HUES48 (cell line): ENCODE measurements around the gene CMBL.

Experiments
- H3K27ac ChIP-seq: one replicate; pipeline ENCODE4 v1.7.0; 2013; ENCODE audit warnings: low read depth, low read length, inconsistent platforms
- H3K27me3 ChIP-seq: 2 replicates; pipeline ENCODE4 v1.6.1; 2013; ENCODE audit warnings: mild to moderate bottlenecking, low read length; ENCODE audit not compliant: control insufficient read depth, insufficient read depth
- H3K36me3 ChIP-seq: 2 replicates; pipeline ENCODE4 v1.6.1; 2013; ENCODE audit warnings: low read length; ENCODE audit not compliant: control insufficient read depth, insufficient read depth
- H3K4me1 ChIP-seq: 2 replicates; pipeline ENCODE4 v1.6.1; 2013; ENCODE audit warnings: mild to moderate bottlenecking, low read length; ENCODE audit not compliant: control insufficient read depth, insufficient read depth
- H3K4me3 ChIP-seq: 2 replicates; pipeline ENCODE4 v1.5.1; 2013; ENCODE audit warnings: mild to moderate bottlenecking, low read depth, low read length
- H3K9ac ChIP-seq: 2 replicates; pipeline ENCODE4 v1.6.1; 2013; ENCODE audit warnings: mild to moderate bottlenecking, low read depth, low read length, moderate library complexity
- H3K9me3 ChIP-seq: 2 replicates; pipeline ENCODE4 v1.6.1; 2013; ENCODE audit warnings: low read length; ENCODE audit not compliant: control insufficient read depth, insufficient read depth

The CMBL gene

GRCh38 chr5:10332301-10332700, 24.6 kb upstream of the CMBL start:
- H3K27me3 ChIP-seq, result peaks cover 64% of the 10 kb centered on the region
- H3K9ac ChIP-seq, result no peak overlapping the region
- H3K36me3 ChIP-seq, result no peaks in the 10 kb centered on the region
- no peaks in the 10 kb centered on the region for H3K9me3 ChIP-seq
- H3K27ac ChIP-seq, result no peak overlapping the region
- no peak overlapping the region for H3K4me3 ChIP-seq
- H3K4me1 ChIP-seq, result no peaks in the 10 kb centered on the region

DNA sequence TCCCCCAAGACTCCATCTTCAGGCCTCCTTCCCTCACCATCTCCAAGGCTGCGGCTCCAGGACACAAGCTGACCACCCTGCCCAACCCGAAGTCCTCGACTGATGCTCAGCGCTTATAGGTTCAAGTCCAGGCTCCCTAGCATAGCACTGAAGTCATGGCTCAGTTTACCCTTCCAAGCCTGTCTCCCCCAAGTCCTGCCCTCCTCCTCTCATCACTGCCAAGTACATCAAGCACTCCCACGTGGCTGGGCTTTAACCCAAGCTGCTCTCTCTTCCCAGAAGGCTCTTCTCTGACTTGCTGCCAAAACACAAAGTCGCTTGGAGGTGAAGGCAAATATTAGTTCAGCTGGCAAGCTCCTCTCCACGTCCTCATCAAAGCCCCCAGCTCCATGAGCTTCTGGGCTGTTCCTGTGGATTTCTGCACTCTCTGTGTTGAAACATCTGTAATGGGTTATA, 23.7 kb upstream of the CMBL start:
- peaks cover 64% of the 10 kb centered on the region for H3K27me3 ChIP-seq
- H3K9me3 ChIP-seq, result no peaks in the 10 kb centered on the region
- no peaks in the 10 kb centered on the region for H3K4me1 ChIP-seq
- no peak overlapping the region for H3K4me3 ChIP-seq
- no peak overlapping the region for H3K9ac ChIP-seq
- H3K36me3 ChIP-seq, result no peaks in the 10 kb centered on the region
- H3K27ac ChIP-seq, result no peak overlapping the region

DNA sequence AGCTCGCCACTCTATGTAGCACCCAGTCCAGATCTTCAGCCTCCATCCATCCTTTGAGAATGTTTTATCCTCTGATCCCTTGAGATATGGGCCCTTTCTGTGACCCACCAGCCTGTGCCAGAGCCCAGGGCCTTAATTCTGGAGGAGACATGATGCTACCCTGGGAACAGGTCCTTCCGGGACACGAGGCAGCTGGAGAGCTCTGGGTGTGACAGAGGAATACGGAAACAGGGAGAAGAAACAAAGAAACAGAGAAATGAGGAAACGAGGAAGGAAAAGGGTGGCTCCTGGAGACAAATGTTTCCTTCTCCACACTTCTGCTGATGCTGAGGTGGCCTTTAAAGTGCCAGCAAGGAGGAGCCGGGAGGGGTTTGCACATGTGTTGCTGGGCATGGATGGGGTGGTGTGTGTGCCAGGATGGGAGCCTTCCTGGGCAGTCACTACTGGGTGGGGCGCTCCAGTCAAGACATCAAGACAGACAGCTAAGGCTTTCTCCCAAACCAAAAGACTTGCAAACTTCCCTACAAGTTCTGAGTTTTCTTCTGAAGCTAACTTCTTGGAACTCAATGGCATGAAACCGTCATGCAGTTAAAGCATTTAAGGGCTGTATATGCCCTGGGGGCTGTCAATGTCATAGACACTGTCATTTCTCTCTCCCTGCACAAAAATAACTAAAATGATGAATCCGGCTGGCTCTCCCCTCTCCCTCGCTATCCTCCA, 23.0 kb upstream of the CMBL start:
- H3K9ac ChIP-seq, result no peak overlapping the region
- H3K27ac ChIP-seq, result no peak overlapping the region
- H3K27me3 ChIP-seq, result peaks cover 60% of the 10 kb centered on the region

DNA sequence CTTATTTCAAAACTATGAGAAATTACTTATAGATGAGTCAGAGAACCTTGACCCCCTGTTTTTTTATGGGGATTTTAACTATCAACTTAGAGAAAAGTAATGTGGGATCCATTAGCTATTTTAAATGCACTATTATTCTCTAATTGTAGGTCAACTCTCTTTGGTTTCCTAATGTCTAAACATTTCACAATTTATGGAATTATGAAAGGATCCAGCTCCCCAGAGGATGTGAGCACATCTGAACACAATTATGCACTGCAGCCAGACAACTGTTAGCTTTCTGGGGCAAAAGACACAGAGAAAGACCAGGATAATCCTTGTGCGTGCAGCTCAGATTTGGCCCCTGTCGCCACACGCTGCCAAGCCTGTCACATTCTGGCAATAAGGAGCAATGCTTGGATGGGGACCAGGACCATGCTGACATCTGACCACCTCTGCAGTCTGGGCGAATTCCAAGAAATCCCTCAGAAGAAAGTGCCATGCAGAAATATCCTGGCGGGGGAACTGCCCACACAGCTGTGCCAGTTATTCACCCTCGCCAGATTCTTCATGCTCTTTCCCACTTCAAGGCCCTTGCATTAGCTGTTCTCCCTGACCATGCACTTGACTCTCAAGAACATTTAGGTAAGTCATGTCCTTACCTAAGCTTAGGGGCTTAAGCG, 22.2 kb upstream of the CMBL start:
- Histone ChIP-seq H3K27ac (no peak overlapping the region), H3K36me3 (no peaks in the 10 kb centered on the region), H3K9ac (no peak overlapping the region), H3K4me3 (no peak overlapping the region), H3K9me3 (no peaks in the 10 kb centered on the region), H3K4me1 (no peaks in the 10 kb centered on the region), H3K27me3 (peaks cover 53% of the 10 kb centered on the region)

More for the DNA sequence above, 23.0 kb upstream of the CMBL start:
- H3K4me3 ChIP-seq, result no peak overlapping the region
- no peaks in the 10 kb centered on the region for H3K9me3 ChIP-seq
- H3K36me3 ChIP-seq, result no peaks in the 10 kb centered on the region
- no peaks in the 10 kb centered on the region for H3K4me1 ChIP-seq

DNA sequence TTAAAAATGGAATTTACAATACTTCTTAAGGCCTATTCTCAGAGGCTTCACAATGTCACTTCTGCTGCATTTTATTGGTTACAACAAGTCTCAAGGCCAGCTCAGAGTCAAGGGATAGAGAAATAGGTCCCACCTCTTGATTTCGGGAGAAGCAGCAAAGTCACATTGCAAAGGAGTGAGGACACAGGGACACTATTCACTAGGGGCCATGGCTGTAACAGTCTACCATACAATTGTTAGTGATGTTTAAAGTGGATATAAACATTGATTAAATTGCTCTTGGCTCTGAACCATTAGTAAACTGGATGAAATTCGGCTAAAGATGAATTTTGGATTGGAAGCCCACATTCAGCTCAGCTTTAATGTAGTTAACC, 21.7 kb upstream of the CMBL start:
- H3K9ac ChIP-seq, result no peak overlapping the region
- H3K27ac ChIP-seq, result no peak overlapping the region
- H3K27me3 ChIP-seq, result peaks cover 48% of the 10 kb centered on the region
- no peak overlapping the region for H3K4me3 ChIP-seq
- H3K9me3 ChIP-seq, result no peaks in the 10 kb centered on the region
- H3K36me3 ChIP-seq, result no peaks in the 10 kb centered on the region
- H3K4me1 ChIP-seq, result no peaks in the 10 kb centered on the region

DNA sequence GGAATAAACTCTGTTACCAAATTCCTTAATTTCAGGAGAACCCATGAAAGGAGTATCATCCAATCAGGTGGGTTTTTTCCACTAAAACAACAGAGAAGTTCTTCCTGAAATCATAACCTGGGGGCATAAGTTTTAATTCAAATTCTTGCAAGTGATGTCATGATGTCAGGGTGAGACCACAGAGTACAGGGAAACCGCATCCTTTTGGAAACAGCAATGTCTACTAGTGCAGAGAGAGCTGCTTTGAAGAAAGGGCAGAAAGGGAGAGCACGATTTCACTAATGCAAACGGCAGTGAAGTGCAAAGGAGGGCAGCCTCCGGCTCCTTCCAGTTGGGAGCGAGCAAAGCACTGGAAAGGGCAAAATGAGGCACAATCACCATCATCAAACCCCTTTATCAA, 20.6 kb upstream of the CMBL start:
- no peak overlapping the region for H3K4me3 ChIP-seq
- H3K27me3 ChIP-seq, result peaks cover 37% of the 10 kb centered on the region
- no peak overlapping the region for H3K27ac ChIP-seq
- no peaks in the 10 kb centered on the region for H3K9me3 ChIP-seq
- H3K4me1 ChIP-seq, result no peaks in the 10 kb centered on the region
- H3K9ac ChIP-seq, result no peak overlapping the region
- H3K36me3 ChIP-seq, result no peaks in the 10 kb centered on the region

DNA sequence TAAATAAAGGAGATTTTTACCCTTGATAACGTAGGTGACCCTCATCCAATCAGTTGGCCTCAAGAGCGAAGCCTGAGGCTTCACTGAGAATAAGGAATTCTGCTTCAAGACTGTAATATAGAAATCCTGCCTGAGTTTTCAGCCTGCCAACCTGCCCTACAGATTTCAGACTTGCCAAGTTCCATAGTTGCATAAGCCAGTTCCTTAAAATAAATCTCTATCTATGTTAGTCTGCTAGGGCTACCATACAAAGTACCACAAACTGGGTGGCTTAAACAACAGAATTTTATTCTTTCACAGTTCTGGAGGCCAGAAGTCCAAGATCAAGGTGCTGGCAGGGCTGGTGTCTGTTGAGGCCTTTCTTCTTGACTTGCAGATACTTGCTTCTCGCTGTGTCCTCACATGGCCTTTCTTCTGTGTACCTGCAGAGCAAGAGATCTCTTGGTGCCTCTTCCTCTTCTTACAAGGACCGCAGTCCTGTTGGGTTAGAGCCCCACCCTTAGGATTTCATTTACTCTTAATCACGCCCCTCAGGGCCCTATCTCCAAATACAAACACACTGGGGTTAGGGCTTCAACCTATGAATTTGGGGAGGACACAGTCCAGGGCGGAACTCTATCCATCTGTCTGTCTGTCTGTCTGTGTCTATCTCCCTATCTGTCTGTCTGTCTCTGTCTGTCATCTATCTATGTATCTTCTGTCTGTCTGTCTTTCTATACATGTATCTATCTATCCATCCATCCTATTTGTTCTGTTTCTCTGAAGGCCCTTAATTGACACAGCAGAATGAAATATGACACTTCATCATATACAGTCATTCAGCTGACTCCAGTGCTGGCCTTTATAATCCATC, 17.0 kb upstream of the CMBL start:
- no peaks in the 10 kb centered on the region for H3K4me1 ChIP-seq
- H3K27ac ChIP-seq, result no peak overlapping the region
- no peaks in the 10 kb centered on the region for H3K36me3 ChIP-seq
- H3K9ac ChIP-seq, result no peak overlapping the region
- no peaks in the 10 kb centered on the region for H3K9me3 ChIP-seq
- H3K27me3 ChIP-seq, result 0 out of 2 replicates have a peak, but pooled peaks cover under 1% of the 10 kb centered on the region
- no peak overlapping the region for H3K4me3 ChIP-seq

DNA sequence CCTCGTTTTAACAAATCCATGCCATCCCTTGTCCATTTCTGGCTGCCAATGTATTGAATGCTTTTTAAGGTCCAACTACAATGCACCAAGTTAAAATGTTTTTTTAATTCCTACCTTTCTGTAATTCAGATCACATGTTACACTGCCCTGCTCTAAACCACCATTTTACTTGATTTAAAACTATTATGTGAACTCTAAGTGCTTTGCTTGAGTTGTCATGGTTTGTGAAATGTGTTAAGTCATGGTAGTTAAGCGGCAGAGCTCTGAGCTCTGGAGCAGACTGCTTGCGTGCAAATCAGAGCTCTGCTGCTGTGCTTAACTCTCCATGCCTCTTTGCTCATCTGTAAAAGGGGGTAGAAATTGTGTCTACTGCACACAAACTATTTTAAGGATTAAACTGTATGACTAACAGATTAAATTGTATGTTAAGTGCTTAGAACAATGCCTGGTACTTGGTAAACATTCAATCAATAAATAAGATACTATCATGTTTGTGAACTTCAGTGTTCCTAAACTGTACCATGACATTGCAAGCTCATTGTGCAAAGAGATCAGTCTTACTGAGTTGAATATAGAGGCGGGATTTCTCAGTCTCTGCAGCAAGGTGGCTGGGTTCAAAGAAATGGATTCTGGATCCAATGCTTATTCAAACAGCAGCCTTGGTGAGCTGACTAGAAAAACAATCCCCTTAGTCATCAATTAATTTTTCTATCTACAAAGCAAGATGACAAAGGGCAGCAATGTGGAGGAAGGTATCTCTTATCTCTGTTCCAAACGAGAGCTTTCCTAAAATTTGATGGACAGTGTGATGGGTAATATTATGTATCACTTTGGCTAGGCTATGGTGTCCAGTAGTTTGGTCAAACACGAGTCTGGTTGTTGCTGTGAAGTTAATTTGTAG, 16.1 kb upstream of the CMBL start:
- H3K4me1 ChIP-seq, result no peaks in the 10 kb centered on the region
- H3K4me3 ChIP-seq, result no peak overlapping the region
- no peak overlapping the region for H3K27ac ChIP-seq
- no peaks in the 10 kb centered on the region for H3K9me3 ChIP-seq
- no peaks in the 10 kb centered on the region for H3K36me3 ChIP-seq
- H3K9ac ChIP-seq, result no peak overlapping the region
- H3K27me3 ChIP-seq, result no peaks in the 10 kb centered on the region

- no peak overlapping the region for H3K27ac ChIP-seq
- H3K27me3 ChIP-seq, result no peaks in the 10 kb centered on the region
- no peaks in the 10 kb centered on the region for H3K9me3 ChIP-seq
- no peak overlapping the region for H3K4me3 ChIP-seq
- H3K36me3 ChIP-seq, result no peaks in the 10 kb centered on the region
- no peak overlapping the region for H3K9ac ChIP-seq
- no peaks in the 10 kb centered on the region for H3K4me1 ChIP-seq
These were observed 14.2 kb upstream of the CMBL start for GRCh38 chr5:10321882-10322281.

DNA sequence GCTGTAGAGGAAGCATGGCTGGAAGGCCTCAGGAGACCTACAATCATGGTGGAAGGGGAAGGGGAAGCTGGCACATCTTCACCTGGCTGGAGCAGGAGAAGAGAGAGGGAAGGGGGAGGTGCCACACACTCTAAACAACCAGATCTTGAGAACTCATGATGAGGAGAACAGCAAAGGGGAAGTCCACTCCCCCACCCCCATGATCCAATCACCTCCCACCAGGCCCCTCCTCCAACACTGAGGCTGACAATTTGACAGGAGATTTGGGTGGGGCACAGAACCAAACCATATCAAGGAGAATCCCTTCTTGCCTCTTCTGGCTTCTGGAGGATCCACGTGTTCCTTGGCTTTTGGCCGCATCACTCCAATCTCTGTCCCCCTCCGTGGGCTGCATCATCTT, 13.1 kb upstream of the CMBL start:
- Histone ChIP-seq H3K27me3 (no peaks in the 10 kb centered on the region), H3K4me1 (no peaks in the 10 kb centered on the region), H3K9me3 (no peaks in the 10 kb centered on the region), H3K9ac (no peak overlapping the region), H3K27ac (no peak overlapping the region), H3K4me3 (no peak overlapping the region), H3K36me3 (no peaks in the 10 kb centered on the region)
